Measurements from ENCODE around the gene TUBA4A.
"Not testable (repeated sequence)": the region's sequence is repeated elsewhere in the genome, so short reads cannot be mapped to it uniquely, and the experiment has no call there.

TUBA4A gene

DNA sequence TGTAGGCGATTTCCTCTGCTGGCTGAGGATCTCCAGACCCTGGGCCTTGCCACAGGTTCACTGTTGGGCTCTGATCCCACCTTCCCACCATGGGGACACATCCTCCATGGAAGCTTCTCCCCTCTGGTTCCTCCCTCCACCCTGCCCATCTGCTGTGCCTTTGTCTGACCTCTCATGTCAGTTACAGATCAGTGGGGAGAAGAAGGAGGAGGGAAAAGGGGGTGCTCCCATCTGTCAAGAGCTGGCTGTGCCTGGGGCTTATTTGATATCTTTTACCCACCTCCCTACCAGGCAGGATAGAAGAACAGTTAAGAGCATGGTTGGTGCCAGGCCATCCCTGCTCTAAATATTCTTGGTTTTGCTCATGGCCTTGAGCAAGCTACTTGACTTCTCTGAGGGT is 13.2 kb upstream of the TUBA4A start:
- DNase-seq (ENCODE audit: low spot score), result no peak

DNA sequence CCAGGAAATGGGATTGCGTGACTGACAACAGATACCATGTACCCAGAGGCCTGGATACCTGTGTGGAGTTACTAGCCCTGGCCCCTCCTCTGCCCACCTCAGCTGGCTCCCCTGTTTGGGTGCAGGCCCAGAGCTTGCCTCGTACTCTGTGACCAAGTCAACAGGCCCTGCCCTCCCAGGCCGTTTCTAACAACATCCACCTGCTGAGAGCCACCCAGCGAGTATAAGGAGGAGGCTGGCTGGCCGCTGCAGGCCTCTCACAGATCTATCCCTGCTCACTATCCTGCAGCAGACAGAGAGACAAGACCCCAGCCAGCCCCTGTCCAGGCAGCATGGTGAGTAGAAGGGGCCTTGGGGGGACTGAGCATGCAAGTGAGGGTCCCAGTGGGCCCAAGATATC is 12.5 kb upstream of the TUBA4A start:
- no peak for DNase-seq (ENCODE audit: low spot score)

- DNase-seq (ENCODE audit: low spot score), result no peak
Observed at GRCh38 chr2:219261024-219261855, 7.5 kb upstream of the TUBA4A start.

- not testable (repeated sequence) for DNase-seq (ENCODE audit: low spot score)
Observed at GRCh38 chr2:219258942-219259341, 5.2 kb upstream of the TUBA4A start.

DNA sequence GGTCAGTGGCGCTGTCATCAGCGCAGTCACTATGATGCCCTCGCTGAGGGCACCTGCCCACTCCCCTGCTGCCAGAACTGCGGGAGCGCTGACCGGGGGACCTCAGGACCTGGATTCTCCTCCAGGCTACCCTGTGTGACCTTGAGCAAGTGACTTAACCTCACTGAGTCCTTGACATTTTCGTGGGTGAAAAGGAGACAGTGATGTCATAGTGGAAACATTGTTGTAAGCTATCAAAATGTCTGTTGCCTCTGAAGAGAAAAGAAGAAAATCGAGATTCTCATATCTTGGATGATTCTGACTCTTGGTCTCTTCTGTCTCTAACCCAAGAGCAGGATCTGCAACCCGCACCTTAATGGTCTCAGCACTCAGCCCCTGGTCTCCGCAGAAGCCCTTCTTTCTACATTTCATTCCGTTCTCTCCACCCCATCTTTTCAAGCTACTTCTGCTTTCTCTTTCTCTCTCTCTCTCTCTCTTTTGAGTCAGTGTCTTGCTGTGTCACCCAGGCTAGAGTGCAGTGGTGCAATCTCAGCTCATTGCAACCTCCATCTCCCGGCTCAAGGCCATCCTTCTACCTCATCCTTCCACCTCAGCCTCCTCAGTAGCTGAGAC is 978 bp upstream of the TUBA4A start:
- peak; percentile 43 for DNase-seq (ENCODE audit: low spot score)

GRCh38 chr2:219252900-219253752 is 592 bp downstream of the TUBA4A start, which contains the start of gene TUBA4B:
TUBA4B (plus strand) TSS chr2:219253243; CDS start chr2:219253408, 165 bp downstream.
- peak; percentile 43 for DNase-seq (ENCODE audit: low spot score)

DNA sequence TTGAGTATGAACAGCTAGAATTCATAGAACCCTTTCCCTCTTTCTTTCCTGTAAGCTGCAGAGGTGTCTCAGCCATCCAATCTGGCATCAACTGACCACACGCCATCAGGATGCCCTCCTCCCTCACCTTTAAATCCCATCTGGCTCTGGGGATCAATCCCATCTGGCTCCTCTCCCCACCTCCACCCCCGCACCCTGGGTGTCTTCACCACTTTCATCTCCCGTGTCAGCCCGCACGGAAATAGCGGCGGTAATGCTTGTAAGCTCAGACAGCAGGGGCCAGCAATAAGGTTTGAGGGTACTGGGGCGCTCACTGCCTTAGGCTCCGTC is 1.2 kb downstream of the TUBA4A start:
- DNase-seq (ENCODE audit: low spot score), result no peak

GRCh38 chr2:219252084-219252483 is 1.6 kb downstream of the TUBA4A start:
- DNase-seq (ENCODE audit: low spot score), result peak; percentile 32

DNA sequence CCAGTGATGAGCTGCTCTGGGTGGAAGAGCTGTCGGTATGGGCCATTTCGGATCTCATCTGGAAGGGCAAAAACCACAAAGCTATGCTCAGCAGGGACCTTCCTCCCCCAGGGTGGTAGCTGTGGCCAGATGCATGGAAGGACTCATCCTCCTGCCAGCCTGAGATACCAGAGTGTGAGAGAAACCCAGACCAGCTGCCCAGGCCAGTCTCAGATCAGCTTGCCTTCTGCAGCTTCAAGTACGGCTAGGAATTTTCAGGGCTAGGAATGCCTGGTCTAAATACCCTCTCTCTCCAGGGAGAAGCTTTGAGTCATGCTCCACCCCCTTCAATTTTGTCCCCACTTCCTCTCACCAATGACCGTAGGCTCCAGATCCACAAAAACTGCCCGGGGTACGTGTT is 2.1 kb downstream of the TUBA4A start:
- DNase-seq (ENCODE audit: low spot score), result no peak

GRCh38 chr2:219250049-219250781 is 3.5 kb downstream of the TUBA4A start:
- peak; percentile 9 for DNase-seq (ENCODE audit: low spot score)

DNA sequence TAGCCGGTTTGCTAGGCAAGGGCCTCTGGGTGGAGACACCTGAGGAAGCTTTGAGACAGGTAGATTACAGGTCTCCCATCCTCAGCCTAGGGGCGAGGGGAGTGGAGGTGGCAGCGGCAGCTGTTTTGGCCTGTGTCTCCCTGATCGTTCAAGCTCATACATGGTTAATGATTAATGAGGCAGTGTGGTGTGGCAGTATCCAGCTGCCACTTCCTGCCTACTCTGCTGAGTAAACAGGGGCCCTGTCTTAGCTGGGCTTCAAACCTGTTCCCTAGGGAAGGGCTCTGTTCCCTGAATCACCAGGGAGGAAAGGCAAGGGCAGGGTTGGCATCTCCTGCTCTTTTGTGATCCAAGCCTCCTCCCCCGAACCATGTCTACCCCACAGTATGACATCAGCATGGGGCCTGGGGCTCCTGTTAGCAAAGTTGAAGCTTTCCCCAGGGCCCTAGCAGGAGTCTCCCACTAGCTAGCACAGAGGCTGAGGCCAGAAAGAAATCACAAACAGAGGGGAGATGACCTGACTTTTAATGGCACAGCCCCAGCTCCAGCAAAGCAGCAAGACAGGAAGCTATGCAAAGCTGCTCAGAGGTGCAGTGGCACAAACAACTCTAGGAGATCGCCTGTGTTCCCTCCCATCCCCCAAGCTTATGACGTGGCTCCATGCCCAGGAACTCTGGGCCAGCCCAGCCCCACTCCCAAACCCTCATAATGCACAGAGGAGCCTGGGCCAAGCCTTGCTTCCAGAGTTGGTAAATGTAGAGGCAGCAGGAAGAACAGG is 4.3 kb downstream of the TUBA4A start:
- peak; percentile 75 for DNase-seq (ENCODE audit: low spot score)

DNA sequence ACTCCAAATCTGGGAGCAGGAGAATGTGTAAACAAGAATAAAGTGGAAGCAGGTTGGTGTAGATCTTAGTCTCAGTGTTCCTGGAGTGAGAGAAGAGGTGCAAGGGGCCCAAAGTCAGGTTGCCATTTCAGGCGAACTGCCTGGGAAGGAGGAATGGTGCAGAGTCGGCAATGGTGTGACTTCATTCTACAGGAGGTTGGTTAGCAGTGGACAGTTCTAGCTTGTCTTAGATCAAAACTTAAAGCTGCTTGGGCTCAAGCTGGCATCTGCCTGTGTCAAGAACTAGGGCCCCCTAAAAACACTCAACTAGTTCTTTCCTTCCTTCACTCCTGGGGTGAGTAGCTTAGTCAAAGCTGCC is 4.9 kb downstream of the TUBA4A start:
- DNase-seq (ENCODE audit: low spot score), result no peak

- peak; percentile 84 for DNase-seq (ENCODE audit: low spot score)
Observed at GRCh38 chr2:219247678-219248642, 5.8 kb downstream of the TUBA4A start.

DNA sequence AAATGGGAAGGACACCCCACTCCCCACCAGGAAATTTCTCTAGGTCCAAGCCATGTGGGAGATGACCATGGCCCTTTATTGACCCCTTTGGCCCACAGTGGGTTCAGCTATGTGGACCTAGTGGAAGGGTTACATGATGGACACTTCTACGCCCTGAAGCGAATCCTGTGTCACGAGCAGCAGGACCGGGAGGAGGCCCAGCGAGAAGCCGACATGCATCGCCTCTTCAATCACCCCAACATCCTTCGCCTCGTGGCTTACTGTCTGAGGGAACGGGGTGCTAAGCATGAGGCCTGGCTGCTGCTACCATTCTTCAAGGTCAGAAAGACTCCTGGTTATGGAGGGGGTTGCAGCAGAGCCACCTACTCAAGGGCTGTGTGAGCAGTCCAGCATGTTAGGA is 7.2 kb downstream of the TUBA4A start:
- no peak for DNase-seq (ENCODE audit: low spot score)

GRCh38 chr2:219245899-219246230 is 7.9 kb downstream of the TUBA4A start:
- no peak for DNase-seq (ENCODE audit: low spot score)

DNA sequence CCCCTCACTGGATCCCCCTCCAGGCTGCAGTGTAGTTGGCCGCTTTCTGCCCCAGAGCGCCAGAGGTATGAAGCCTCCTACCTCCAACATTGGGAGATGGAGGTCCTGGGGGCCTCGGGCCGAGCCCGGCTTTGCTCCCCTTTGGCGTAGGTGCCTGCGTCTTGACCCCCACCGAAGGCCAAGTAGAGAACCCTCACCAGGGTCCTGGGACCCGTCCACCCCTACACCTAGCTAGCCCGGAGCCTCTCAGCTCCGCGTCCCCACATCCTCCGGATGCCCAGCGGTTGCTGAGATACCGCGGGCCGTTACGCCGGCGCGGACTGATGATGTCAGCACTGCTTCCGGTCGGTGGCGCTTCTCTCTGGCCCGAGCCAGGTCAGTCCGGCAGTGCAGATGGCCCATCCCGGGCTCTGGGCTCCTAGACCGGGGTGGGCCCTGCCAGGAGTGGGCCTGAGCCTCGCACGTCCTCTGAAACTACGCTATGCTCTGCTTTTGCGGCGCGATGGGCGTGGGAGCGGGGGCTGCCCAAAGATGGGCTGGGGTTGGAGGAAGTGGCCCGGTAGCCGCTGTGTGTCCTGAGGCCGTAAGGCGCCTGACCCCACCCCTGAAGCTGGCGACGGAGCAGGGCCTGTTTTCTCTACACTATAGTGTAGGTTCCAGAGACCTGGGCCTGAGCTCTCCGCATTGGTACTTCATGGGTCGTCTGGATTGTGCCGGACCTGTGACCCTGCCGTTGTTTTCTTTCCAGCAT is 8.4 kb downstream of the TUBA4A start, which contains the start of the genes GLB1L and STK16:
GLB1L (minus strand) TSS at position 297 of the 751 bp plus-strand sequence. CDS start 1,871 bp downstream, outside the sequence.
STK16 (plus strand) TSS at position 332 of the 751 bp plus-strand sequence. CDS start 521 bp downstream, outside the sequence.
- peak; percentile 85 for DNase-seq (ENCODE audit: low spot score)

GRCh38 chr2:219244789-219245147 is 8.9 kb downstream of the TUBA4A start:
- DNase-seq (ENCODE audit: low spot score), result no peak

DNA sequence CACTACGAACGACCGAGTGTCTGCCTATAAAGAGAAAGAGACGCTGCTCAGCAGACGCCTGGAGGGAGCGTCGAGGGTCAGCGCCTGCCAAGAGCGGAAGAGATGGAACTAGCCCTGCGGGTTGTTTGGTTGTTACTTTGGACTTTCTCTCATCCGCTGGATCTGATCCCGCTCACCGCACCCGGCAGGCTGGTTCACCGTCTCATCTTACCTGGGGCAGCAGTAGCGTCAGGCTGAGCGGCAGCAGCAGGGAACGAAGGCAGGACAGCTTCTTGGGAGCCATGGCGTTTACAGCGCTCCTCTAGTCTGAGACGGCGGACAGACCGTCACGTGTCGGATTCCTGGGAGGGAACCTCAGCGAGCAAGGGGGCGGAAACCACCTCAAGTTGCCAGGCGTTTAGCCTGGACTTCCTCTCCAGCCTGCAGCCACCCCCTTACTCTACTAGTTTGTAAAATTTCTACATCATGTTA is 10.4 kb downstream of the TUBA4A start:
- DNase-seq (ENCODE audit: low spot score), result no peak

- no peak for DNase-seq (ENCODE audit: low spot score)
Observed at GRCh38 chr2:219234331-219234730, 19.4 kb downstream of the TUBA4A start.
